Epithelial cell of proximal tubule (primary cell): ENCODE results near the gene NUP210L. TPM values are rescaled to one million over a fixed set of nuclear protein-coding genes. Genes with fewer than 3 reads are reported as not detected.

Experiments used
- DNase-seq: peaks from one replicate; pipeline ENCODE4 v3.0.0-alpha.2; 2011; ENCODE audit warnings: low read depth
- H3K4me3 ChIP-seq: 2 replicates; pipeline ENCODE4 v1.5.1; 2011; ENCODE audit warnings: low read depth, mild to moderate bottlenecking, low read length
- total RNA-seq: library from RNA; depleted of rRNA; stranded (reverse); fragments of >200 nt; gene quantifications from 2 replicates; pipeline ENCODE4 v1.2.3, GENCODE V29; 2015
- TF ChIP-seq, protein P1 (sequence below): conservative IDR thresholded peaks from 2 replicates; pipeline ENCODE4 v1.5.1; 2012; ENCODE audit warnings: low read depth, mild to moderate bottlenecking, low read length

NUP210L gene
- total RNA-seq, 1 donor from 2014 or later, result not detected

DNA sequence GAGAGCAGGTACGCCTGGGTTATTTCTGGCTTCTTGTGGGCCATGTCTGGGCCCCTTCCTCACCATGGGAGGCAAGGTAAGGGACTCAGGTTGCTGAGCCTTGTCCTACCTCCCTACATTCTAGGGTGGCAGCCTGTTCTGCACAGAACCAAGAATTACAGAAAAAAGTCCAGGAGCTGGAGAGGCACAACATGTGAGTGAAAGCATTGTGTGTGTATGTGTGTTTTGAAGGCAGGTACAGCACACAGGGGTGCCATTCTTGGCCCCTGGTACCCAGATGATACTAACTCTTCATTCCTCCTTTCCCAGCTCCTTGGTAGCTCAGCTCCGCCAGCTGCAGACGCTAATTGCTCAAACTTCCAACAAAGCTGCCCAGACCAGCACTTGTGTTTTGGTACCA, 181.8 kb downstream of the NUP210L start:
- H3K4me3 ChIP-seq, result no peak overlapping the region
- TF ChIP-seq, protein P1, sequence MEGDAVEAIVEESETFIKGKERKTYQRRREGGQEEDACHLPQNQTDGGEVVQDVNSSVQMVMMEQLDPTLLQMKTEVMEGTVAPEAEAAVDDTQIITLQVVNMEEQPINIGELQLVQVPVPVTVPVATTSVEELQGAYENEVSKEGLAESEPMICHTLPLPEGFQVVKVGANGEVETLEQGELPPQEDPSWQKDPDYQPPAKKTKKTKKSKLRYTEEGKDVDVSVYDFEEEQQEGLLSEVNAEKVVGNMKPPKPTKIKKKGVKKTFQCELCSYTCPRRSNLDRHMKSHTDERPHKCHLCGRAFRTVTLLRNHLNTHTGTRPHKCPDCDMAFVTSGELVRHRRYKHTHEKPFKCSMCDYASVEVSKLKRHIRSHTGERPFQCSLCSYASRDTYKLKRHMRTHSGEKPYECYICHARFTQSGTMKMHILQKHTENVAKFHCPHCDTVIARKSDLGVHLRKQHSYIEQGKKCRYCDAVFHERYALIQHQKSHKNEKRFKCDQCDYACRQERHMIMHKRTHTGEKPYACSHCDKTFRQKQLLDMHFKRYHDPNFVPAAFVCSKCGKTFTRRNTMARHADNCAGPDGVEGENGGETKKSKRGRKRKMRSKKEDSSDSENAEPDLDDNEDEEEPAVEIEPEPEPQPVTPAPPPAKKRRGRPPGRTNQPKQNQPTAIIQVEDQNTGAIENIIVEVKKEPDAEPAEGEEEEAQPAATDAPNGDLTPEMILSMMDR, result no peak
- DNase-seq, result no peak

DNA sequence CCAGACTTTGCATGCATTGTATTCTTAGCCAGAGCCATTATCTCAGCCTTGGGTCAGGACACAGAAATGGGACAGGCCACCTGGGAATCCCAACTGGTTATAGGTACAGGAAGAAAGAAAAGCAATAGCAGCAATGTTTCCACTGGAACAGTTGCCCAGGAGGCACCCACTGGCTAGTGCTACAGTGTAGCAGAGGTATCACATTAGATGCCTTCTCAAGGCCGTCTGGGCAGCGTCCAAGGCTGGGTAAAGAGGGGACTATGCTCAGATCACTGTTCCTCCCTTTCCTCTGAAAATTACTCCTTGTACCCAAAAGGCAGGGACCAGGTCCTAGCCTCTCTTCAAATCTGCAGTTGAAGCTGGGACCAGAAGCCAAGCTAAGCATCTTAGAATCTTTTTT, 184.5 kb downstream of the NUP210L start:
- no peak for DNase-seq
- TF ChIP-seq, protein P1, result no peak
- H3K4me3 ChIP-seq, result no peak overlapping the region

DNA sequence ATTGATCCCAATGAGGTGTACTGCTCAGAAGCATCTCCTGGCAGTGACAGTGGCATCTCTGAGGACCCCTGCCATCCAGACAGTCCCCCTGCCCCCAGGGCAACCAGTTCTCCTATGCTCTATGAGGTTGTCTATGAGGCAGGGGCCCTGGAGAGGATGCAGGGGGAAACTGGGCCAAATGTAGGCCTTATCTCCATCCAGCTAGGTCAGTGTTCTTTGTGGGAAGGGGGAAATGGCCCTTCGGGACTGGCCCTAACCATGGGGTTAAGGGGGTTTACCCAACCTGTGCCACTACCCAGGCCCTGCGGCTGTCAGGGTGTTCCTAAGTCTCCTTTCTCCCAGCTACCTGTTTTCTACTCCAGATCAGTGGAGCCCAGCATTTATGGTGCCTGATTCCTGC, 185.9 kb downstream of the NUP210L start:
- DNase-seq, result no peak
- H3K4me3 ChIP-seq, result peak overlapping the region; percentile 67
- TF ChIP-seq, protein P1, result no peak

DNA sequence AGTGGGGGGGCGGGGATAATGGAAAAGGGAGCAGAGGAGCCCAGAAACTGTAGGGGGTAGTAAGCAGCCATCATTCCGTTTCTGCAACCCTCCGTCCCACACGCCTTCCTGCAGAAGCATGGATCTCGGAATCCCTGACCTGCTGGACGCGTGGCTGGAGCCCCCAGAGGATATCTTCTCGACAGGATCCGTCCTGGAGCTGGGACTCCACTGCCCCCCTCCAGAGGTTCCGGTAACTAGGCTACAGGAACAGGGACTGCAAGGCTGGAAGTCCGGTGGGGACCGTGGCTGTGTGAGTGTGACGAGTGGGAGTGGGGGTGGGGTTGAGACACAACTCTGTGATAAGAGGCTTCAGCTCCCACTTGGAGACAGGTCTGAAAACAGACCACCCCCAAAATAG, 186.5 kb downstream of the NUP210L start:
- H3K4me3 ChIP-seq, result peak overlapping the region; percentile 67
- TF ChIP-seq, protein P1, result no peak
- no peak for DNase-seq

DNA sequence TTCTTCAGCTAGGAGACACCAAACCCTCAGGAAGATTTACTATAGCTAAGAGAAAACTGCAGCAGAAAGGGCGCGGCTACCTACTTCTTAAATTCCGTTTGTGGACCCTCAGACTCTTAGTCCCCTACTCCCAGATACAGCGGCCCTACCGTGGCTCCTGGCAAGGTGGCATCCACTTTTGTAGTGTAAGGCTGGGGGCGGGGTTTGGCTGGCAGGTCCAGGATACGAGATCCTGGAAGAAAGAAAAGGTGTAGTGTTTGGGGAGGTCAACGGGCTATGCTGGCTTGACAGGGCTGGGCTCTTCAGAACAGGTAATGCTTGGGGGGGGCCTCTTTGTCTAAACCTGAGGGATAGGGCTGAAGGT, 186.9 kb downstream of the NUP210L start:
- TF ChIP-seq, protein P1, result no peak
- DNase-seq, result no peak
- peak overlapping the region; percentile 67 for H3K4me3 ChIP-seq

DNA sequence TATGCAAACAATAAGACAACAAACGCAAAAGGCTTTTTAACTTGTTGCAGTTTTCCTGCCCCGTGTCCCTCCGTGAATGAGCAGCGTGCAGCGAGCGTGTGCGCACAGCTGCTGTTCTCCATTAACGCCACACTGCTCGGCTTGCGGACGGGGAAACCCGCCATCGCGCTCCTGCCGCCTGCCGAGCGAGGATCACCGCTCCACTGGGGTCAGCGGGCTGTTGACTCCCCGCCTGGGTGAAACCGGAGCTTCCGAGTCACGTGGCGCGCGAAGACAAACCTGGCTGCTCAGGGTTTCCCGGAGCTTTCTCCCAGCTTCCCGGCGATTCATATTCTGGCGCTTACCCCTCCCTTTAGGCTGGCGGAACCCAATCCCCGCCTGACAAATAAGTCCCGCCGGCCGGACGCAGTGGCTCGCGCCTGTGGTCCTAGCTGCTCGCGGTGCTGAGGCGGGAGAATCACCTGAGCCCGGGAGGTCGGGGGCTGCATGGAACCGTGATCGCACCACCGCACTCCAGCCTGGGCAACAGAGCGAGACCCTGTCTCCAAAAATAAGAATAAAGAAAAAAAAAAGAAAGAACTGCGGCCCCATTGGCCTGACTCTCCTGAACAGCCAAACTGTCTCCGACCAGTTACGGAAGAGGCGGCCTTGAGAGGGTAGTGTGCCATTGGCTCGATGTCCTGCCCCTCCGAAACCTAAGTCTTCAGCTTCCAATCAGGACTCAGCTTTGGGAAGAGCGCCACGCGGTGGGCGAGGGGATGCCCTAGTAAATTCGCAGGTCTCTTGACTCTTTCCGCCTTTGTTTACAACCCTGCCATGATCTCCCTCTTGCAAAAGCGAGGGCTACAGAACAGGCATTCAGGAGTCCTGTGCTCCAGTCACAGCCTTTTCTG, 187.5 kb downstream of the NUP210L start, which contains the start of gene CREB3L4:
Gene CREB3L4, plus strand, starts transcription at position 796 of the 893 bp plus-strand sequence. CDS start 624 bp downstream, outside the sequence.
- TF ChIP-seq, protein P1, result peak; percentile 44
- peak within 1 kb of the TSS; percentile 67 for H3K4me3 ChIP-seq
- DNase-seq, result no peak
